ENCODE measurements around the gene BICC1.

Gene BICC1

DNA sequence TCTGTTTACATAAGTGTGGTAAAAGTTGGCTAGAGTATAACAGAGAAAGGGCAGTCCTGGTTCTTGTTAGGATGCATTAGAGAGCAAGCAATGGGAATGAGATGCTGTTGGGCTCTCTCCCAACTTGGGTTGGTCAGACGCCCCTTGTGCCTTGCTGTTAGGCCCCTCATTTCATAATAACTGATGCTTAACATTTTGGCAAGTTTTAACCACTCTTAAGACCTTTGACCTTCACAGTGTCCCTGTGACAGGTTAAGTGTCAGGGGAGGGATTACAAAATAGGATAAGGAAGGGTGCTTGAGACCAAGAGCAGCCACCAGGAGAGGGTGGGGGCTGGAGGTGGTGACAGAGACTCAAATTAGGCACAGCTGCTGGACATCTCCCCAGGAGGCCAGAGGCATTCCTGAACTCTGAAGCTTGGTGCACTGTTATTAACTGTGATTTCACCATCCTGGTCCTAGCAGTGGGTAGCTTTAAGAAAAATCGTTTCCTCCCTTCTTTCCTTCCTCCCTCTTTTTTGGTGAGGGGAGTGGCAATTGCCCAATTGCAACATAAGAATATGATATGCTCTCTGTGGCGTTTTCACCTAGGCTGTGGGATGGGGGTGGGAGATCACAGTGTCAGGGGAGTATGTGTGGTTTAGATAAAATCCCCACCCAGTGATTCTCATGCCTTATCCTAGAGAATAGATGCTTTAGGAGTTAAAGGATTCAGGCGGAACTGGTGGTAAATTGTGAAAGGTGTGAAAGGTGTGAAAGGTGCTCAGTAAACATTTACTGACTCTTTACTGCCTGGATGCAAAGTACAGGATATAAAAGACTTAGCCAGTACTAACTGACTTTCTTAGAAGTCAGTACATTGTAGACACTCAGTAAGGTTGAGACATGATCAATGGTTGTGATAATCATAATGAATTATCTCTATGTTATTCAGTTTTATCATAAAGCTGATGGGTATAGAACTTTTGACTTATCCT lies 270.5 kb downstream of the BICC1 start:
- DNase-seq (ENCODE audit: extremely low read depth, low read depth) = peak; percentile 85
- TF ChIP-seq, protein P1, sequence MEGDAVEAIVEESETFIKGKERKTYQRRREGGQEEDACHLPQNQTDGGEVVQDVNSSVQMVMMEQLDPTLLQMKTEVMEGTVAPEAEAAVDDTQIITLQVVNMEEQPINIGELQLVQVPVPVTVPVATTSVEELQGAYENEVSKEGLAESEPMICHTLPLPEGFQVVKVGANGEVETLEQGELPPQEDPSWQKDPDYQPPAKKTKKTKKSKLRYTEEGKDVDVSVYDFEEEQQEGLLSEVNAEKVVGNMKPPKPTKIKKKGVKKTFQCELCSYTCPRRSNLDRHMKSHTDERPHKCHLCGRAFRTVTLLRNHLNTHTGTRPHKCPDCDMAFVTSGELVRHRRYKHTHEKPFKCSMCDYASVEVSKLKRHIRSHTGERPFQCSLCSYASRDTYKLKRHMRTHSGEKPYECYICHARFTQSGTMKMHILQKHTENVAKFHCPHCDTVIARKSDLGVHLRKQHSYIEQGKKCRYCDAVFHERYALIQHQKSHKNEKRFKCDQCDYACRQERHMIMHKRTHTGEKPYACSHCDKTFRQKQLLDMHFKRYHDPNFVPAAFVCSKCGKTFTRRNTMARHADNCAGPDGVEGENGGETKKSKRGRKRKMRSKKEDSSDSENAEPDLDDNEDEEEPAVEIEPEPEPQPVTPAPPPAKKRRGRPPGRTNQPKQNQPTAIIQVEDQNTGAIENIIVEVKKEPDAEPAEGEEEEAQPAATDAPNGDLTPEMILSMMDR (IDR thresholded peaks at IDR 0.05; ENCODE audit: low read depth, low read length) = no peak

- DNase-seq (ENCODE audit: extremely low read depth, low read depth) = no peak
- TF ChIP-seq, protein P1 (IDR thresholded peaks at IDR 0.05; ENCODE audit: low read depth, low read length) = no peak
These were observed 271.7 kb downstream of the BICC1 start for GRCh38 chr10:58784361-58784760.

GRCh38 chr10:58785354-58785753 lies 272.7 kb downstream of the BICC1 start:
- DNase-seq (ENCODE audit: extremely low read depth, low read depth) = no peak
- TF ChIP-seq, protein P1 (IDR thresholded peaks at IDR 0.05; ENCODE audit: low read depth, low read length) = no peak

GRCh38 chr10:58791137-58791536 lies 278.5 kb downstream of the BICC1 start:
- TF ChIP-seq, protein P1 (IDR thresholded peaks at IDR 0.05; ENCODE audit: low read depth, low read length) = no peak
- DNase-seq (ENCODE audit: extremely low read depth, low read depth) = no peak

DNA sequence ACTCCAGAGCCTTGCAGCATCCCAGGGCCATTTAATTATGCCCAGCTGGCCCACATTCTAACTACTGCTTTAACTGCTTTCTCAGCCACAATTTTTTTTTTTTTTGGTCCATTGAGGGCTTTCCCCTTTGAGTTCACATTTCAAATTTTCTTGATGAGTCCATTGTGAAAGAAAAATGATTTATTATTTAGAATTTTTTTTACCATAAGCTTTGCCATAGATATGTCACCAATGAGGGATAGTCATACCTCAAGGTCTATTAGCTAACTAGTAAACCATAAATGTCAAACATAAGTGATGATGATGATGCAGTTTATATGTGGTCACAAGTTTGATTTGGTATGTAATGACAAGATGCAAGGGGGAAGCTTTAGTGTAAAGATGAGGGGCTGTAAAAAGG lies 282.9 kb downstream of the BICC1 start:
- no peak for DNase-seq (ENCODE audit: extremely low read depth, low read depth)
- TF ChIP-seq, protein P1 (IDR thresholded peaks at IDR 0.05; ENCODE audit: low read depth, low read length) = no peak

GRCh38 chr10:58796242-58796641 lies 283.6 kb downstream of the BICC1 start:
- no peak for DNase-seq (ENCODE audit: extremely low read depth, low read depth)
- TF ChIP-seq, protein P1 (IDR thresholded peaks at IDR 0.05; ENCODE audit: low read depth, low read length) = no peak

- no peak for DNase-seq (ENCODE audit: extremely low read depth, low read depth)
- TF ChIP-seq, protein P1 (IDR thresholded peaks at IDR 0.05; ENCODE audit: low read depth, low read length) = no peak
These were observed 284.2 kb downstream of the BICC1 start for GRCh38 chr10:58796824-58797223.
